ENCODE results near the gene MYBBP1A. TPM values are rescaled to one million over a fixed set of nuclear protein-coding genes. Genes with fewer than 3 reads are reported as not detected.
A peak's percentile ranks its signal among the peaks of the same experiment; 100 is the strongest.

Gene MYBBP1A
- total RNA-seq, 6 experiments from 2014 or later, result 65.9 to 80.8 (median 71.8) TPM

DNA sequence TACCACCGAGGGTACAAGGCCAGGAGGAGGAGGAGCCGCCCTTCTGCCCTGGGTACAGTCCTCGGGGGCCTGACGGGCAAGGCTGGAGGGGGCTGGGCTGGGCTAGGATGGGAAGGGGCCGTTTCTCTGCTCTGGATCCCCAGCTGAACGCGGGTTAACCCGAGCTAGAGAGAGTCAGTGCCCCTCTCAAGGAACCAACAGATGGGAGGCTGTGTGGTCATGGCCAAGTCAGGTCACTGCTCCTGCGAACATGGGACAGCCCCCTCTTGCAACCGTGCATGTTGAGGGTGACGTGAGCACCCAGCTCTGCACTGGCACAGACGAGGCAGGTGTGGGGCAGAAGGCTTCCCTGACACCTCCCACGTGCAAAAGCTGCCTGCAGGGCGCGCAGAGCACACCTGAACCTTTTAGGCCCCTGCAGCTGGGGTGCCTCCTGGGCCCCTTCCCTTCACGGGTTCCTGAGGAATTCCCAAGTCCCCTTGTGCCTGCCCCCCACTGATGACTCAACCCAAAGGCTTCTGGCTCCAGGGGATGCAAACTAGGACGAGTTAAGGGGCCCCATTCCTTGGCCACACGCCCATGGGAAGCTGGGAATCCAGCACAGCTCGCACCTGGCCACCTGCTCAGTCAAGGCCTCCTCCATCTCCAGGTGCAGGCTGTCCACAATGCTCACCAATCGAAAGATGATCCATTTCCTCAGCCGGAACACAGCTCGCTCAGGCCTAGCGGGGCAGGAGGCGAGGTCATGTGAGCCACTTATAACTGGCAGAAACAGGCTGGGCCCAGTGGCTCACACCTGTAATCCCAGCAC lies 6.3 kb downstream of the MYBBP1A start:
- TF ChIP-seq, protein P1, sequence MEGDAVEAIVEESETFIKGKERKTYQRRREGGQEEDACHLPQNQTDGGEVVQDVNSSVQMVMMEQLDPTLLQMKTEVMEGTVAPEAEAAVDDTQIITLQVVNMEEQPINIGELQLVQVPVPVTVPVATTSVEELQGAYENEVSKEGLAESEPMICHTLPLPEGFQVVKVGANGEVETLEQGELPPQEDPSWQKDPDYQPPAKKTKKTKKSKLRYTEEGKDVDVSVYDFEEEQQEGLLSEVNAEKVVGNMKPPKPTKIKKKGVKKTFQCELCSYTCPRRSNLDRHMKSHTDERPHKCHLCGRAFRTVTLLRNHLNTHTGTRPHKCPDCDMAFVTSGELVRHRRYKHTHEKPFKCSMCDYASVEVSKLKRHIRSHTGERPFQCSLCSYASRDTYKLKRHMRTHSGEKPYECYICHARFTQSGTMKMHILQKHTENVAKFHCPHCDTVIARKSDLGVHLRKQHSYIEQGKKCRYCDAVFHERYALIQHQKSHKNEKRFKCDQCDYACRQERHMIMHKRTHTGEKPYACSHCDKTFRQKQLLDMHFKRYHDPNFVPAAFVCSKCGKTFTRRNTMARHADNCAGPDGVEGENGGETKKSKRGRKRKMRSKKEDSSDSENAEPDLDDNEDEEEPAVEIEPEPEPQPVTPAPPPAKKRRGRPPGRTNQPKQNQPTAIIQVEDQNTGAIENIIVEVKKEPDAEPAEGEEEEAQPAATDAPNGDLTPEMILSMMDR (IDR thresholded peaks at IDR 0.05), result no peak
- no peak overlapping the region for H3K4me3 Mint-ChIP-seq
- H3K4me1 Mint-ChIP-seq (ENCODE audit: low read depth), result peaks cover 9% of the 10 kb centered on the region
- no peak for DNase-seq
- H3K36me3 Mint-ChIP-seq (ENCODE audit: low read depth), result peaks cover 11% of the 10 kb centered on the region
- H3K9me3 Mint-ChIP-seq, result no peaks in the 10 kb centered on the region
- peaks cover 3% of the 10 kb centered on the region for H3K27me3 Mint-ChIP-seq (ENCODE audit: insufficient read depth)
- peak overlapping the region; percentile 11; the same call in 1 of the 2 replicates for H3K27ac Mint-ChIP-seq

DNA sequence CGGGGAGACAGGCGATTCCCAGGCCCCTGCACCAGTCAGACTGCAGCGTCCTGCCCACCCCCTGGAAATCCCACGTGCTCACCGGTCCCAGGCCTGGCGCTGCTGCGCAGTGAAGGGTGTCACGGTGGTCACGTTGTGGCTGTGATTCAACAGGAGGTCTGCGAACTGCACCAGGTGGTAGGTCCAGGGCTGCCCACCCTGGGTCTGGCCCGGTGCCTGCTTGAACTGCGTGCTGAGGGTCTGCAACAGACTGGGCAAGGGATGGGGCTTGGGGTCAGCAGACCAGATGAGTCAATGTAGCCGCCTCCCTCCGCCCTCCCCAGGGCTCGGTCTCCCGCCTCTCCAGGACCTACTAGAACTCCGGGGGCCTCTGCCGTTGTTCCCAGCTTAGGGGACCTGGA lies 7.1 kb downstream of the MYBBP1A start:
- DNase-seq, result no peak
- TF ChIP-seq, protein P1 (IDR thresholded peaks at IDR 0.05), result no peak
- no peak overlapping the region for H3K4me3 Mint-ChIP-seq
- H3K4me1 Mint-ChIP-seq (ENCODE audit: low read depth), result peaks cover 4% of the 10 kb centered on the region; the same call in 1 of the 2 replicates
- no peak overlapping the region for H3K27ac Mint-ChIP-seq
- no peaks in the 10 kb centered on the region for H3K9me3 Mint-ChIP-seq
- H3K36me3 Mint-ChIP-seq (ENCODE audit: low read depth), result peaks cover 7% of the 10 kb centered on the region
- H3K27me3 Mint-ChIP-seq (ENCODE audit: insufficient read depth), result peaks cover 6% of the 10 kb centered on the region

DNA sequence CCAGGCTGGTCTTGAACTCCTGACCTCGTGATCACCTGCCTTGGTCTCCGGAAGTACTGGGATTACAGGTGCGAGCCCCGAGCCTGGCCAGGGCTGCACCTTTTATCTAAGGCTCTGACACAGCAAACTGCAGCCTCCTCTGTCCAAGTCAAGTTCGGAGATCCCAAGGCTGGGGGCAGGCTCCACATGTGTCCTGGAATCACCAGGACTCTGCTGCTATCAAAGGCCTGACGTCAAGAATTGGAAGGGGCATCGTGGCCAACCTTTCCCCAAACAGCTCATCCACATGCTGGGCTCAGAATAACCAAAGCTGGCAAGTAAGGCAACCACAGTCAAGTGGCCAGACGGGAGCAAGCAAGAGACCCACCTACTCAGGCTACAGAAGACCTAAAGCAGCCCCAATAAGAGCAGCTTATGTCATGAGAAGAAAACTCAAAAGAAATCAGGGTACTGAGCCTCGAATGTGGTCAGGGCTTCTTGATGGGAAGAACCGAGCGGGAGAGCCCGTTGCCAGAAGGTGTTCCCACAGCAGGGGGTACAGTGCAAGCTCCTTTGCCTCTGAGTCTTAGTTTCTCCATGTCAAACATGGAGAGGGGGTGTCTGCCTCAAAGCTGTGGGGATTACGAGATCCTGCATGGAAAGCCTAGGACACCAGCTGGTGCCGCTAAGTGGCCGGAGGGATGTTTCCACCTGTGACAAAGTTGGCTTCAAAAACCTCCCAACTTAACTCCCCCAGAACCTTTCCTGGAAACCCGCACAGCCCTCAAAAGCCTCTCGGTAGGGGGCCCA lies 7.9 kb downstream of the MYBBP1A start:
- Mint-ChIP-seq H3K4me1 (ENCODE audit: low read depth) (peaks cover 4% of the 10 kb centered on the region; the same call in 1 of the 2 replicates), H3K27ac (no peak overlapping the region), H3K9me3 (no peaks in the 10 kb centered on the region), H3K4me3 (no peak overlapping the region), H3K27me3 (ENCODE audit: insufficient read depth) (peaks cover 6% of the 10 kb centered on the region), H3K36me3 (ENCODE audit: low read depth) (peaks cover 7% of the 10 kb centered on the region)
- no peak for DNase-seq
- TF ChIP-seq, protein P1 (IDR thresholded peaks at IDR 0.05), result no peak

DNA sequence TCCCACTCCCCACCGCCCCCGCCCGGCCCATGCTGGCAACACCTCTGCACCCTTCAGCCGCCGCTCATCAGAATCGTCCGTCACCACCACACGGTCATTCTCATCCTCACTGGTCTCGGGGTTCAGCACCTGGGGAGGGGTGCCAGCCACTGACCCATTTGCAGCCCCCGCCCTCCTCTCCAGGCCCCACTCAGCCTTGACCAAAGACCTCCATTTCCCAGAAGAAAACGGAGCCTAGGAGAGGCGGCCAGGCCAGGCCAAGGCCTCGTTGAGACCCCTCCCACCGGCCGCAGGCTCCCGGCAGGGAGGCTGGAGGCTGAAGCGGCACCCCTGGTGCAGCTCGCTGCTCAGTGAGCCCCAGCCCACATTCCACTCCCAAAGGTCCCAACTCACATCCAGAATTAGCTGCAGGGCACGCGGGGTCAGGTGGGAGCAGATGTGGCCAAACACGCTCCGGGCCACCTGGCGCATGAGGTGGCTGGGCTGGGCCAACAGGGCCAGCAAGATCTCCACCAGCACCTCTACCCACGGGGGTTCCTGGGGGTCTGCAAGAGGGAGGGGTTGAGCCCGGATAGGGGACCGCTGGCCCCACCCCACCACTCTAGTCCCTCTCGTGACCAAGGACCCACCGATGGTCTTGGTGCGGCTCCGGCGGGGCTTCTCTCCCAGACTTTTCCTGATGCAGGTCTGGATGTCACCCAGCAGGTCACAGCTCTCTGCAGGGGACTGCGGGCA lies 9.8 kb downstream of the MYBBP1A start:
- no peaks in the 10 kb centered on the region for H3K36me3 Mint-ChIP-seq (ENCODE audit: low read depth)
- H3K27ac Mint-ChIP-seq, result no peak overlapping the region
- peaks cover 4% of the 10 kb centered on the region; the same call in 1 of the 2 replicates for H3K4me1 Mint-ChIP-seq (ENCODE audit: low read depth)
- peaks cover 6% of the 10 kb centered on the region for H3K27me3 Mint-ChIP-seq (ENCODE audit: insufficient read depth)
- no peaks in the 10 kb centered on the region for H3K9me3 Mint-ChIP-seq
- DNase-seq, result no peak
- TF ChIP-seq, protein P1 (IDR thresholded peaks at IDR 0.05), result no peak
- H3K4me3 Mint-ChIP-seq, result no peak overlapping the region

DNA sequence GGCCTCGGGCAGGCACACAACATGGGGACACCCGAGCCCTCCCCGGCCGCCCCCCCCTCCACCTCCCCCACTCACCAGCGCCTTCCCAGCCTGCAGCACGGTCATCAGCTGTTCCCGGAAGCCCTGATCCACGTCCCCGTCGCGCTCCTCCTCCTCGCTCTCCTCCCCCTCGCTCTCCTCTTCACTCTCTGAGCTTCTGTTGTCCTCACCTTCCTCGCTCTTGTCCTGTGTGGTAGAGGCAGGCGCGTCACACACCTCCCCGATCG lies 10.3 kb downstream of the MYBBP1A start:
- Mint-ChIP-seq H3K36me3 (ENCODE audit: low read depth) (no peaks in the 10 kb centered on the region), H3K9me3 (no peaks in the 10 kb centered on the region)
- TF ChIP-seq, protein P1 (IDR thresholded peaks at IDR 0.05), result no peak

More for the DNA sequence above, 10.3 kb downstream of the MYBBP1A start:
- Mint-ChIP-seq H3K4me1 (ENCODE audit: low read depth) (peaks cover 4% of the 10 kb centered on the region; the same call in 1 of the 2 replicates), H3K4me3 (no peak overlapping the region), H3K27me3 (ENCODE audit: insufficient read depth) (peaks cover 6% of the 10 kb centered on the region), H3K27ac (no peak overlapping the region)
- no peak for DNase-seq

Data from HFFc6 (cell line).